Activated CD4-positive, CD25-positive, alpha-beta regulatory T cell treated with anti-CD3 and anti-CD28 coated beads, Interleukin-2, amount 50 U/mL, for 16 hours (primary cell): ENCODE measurements around the gene RPL18.
"Not testable (repeated sequence)": the region's sequence is repeated elsewhere in the genome, so short reads cannot be mapped to it uniquely, and the experiment has no call there.

Experiments used
- DNase-seq: peaks from one replicate; pipeline ENCODE4 v3.0.0-alpha.2; 2020; ENCODE audit warnings: low read depth, low spot score

RPL18 gene

DNA sequence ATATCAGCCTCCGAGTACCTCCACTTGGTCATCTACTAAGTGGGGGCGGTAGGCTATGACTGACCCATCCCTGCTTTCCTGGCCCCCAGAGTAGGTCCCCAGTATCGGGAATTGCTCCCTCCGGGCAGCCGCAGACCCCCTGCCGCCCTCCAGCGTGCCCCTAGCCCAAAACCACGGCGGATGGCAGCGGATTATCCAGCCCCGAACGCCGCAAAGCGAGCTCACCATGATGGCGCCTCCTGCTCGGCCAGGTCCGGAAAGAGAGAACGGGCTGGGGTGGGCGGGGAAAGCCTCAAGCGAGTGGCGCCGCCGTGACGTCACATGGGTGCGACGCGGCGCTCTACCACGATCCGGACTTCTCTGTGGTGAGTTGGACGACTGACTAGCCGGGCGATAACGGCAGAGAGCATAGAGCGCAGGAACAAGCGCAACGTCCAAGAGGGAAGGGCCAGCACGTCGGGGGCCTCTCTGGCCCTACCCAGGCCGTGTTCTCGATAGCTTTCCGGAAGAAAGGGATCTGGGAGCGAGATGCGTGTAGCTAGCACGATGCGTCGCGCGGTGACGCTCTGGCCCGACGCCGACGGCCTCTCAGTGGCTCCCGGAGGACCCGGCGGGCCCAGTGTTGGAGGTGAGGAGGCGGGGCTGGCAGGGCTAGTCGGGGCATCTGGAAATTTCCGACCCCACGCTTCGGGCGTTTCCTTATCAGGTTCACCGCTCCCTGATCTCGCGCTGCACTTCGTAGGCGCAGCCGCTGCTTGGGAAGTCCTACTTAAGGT, at the start of gene RPL18, which contains the start of gene SPHK2:
RPL18 (minus strand) TSS at position 263 of the 776 bp plus-strand sequence; CDS start at position 228, 35 bp downstream.
SPHK2 (plus strand) TSS at position 591 of the 776 bp plus-strand sequence. CDS start 1,009 bp downstream, outside the sequence.
- peak; percentile 91 for DNase-seq

DNA sequence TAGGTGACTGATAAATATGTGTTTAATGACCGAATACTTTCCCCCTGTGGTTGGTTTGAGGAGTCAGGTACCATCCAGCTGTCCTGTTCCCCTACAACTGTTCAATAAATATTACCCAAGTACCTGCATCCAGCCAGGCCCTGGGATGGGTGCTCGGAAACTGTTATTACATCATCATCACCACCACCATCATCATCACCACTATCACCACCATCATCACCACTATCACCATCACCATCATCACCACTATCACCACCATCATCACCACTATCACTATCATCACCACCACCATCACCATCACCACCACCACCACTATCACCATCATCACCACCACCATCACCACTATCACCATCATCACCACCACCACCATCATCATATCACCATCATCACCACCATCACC, 49.8 kb upstream of the RPL18 start:
- no peak for DNase-seq

DNA sequence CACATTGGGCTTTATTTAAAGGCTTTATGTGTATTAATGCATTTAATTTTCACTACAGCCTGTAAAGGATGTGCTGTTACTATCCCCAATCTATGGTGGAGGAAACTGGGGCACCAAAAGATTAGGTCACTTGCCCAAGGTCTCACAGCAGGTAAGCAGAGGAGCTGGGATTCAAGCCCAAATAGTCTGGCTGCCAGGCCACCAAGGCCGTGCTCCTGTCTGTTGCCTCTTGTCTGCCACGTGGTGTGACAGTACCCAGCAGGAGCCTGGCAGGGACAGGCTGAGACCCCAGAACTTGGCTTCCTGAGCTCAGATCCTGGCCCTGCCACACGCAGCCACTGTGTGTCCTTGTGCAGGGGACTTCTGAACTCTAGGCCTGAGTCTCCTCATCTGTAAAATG, 49.4 kb upstream of the RPL18 start:
- DNase-seq = no peak

DNA sequence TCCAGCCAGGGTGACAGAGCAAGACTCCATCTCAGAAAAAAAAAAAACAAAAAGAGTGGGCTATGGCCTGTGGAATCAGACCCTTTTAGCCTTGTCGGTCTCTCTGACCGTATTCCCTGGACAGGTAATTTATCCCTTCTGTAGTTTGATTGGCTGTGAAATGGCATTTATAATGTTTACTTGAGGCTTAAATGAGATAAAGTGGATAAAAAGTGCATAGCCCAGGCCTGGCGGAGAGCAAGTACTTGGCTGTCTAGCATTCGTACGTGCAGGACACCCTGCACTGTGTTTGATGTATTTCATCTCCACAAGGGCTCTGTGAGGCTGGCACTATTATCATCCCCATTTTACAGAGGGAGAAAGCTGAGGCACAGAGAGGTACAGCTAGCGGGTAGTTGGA, 46.8 kb upstream of the RPL18 start:
- DNase-seq = no peak

DNA sequence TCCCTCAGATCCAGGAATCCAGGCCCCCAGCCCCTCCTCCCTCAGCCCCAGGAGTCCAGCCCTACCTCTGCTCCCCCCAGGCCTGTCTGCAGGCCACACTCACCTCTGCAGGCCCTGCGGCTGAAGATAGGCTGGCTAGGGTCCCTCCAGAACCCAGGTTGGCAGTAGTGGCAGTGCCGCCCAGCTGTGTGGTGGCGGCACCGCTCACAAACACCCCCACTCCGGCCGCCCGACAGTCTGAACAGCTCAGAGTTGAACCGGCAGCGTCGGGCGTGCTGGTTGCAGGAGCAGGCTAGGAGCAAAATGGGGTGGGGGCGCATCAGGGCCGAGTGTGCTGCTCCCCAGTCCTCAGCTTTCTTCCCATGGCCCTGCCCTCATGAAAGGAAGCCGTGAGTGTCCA, 45.5 kb upstream of the RPL18 start:
- DNase-seq = no peak

DNA sequence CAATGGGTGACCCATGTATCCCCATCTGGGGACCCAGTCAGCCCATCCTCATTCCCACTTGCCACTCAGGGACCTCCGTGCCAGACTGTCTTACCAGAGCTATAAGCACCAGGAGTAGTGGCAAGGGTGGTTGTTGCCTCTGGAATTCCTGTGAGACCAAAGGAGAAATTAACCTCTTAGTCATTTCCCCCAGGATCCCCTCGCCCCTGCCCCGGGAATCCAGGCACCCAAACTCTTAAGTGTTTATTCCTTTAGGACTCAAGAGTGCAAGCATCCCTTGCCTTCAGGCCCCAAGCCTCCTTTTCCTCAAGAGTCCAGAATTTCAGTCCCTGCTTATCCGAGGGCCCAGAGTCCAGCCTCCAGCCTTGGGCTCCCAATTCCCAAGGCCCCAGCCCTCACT, 44.7 kb upstream of the RPL18 start:
- DNase-seq = no peak

DNA sequence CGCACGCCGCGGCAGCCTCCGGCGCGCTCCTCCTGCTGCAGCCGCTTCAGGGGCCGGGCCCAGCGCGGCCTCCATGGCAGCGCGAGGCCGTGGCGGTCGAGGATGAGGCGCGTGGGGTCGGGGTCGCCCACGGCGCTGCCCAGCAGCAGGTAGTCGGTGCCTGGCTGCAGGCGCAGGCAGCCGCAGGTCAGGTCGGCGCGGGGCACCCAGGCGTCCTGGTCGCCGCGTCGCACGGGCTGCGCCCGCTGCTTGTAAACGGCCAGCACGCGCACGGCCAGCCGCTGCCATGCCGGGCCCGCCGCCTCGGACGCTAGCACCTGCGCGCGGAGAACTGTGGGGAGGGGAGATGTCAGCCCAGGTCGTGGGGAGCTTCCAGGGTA, 42.7 kb upstream of the RPL18 start:
- DNase-seq = no peak

DNA sequence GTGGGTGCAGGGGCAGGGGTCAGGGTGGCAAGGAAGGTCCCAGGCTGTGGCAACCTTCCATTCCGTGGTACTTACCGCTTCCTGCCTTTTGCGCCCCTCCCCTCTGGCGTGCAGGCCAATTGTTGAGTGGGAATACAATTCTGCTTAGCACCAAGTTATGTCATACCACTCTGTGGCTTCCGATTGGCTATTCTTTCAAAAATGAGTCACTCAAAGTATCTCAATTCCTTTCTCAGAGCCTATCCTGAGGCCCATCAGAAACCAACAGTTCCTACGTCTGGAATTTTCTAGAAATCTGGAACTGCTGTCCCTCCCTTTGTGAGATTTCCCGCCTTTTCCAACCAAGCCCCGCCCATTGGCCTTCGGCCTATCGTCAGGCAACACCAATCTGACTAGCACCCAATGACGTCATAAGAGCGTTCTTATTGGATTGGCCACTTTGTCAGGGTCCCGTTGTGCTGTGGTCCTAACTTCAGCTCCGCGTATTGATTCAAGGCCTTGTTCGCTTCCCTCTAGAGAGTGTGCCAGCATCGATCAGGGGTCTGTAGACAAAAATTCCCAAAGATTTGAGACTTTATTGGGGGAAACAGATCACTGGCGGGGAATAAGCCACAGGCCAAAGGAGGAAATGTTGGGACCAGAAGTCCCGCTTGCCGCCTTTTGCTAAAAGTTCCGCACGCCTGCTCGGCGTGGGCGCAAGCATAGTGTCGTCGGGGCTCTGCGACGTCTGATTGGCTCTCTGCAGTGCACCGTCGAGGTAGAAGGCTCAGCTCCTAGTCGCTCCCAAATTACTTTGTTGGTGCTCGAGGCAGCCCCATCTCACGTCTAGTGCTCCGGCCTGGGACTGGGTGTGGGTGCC, 42.1 kb upstream of the RPL18 start:
- peak; percentile 62 for DNase-seq

DNA sequence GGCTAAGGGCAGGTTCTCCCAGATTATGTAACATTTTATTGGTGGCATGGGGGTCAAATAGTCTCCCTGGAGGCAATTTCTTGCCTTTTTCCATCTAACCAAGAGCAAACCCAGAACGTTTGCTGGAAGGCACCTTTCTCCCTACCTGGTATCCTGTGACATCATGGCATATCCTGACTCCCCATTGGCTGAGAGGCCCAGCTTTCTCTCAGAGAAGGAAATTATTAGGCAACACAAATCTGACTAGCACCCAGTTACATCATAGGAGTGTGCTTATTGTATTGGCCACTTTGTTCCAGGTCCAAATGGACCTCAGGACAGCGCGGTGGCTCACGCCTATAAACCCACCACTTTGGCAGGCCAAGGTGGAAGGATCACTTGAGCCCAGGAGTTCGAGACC, 40.8 kb upstream of the RPL18 start:
- DNase-seq = no peak

DNA sequence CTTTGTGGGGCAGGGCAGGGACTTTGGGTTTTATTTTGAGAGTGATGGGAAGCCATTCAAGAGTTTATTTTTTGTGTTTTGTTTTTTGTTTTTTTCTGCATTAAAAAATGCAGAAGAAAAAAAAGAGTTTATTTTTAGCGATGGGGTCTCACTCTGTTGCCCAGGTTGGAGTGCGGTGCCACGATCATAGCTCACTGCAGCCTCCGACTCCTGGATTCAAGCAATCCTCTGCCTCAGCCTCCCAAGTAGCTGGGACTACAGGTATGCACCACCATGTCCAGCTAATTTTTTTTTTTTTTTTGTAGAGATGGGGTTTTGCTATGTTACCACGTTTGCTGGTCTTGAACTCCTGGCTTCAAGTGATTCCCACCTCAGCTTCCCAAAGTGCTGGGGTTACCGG, 39.5 kb upstream of the RPL18 start:
- no peak for DNase-seq

DNA sequence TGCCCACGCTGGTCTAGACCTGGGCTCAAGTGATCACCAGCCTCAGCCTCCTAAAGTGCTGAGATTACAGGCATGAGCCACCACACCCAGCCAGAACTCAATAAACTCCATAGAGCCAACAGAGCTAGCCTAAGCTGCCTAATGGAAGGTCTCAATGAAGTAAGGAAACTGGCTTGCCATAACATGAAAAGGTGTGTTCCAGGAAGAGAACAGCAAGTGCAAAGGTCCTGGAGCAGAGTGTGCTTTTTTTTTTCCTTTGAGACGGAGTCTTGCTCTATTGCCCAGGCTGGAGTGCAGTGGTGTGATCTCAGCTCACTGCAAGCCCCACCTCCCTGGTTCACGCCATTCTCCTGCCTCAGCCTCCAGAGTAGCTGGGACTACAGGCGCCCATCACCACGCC, 38.9 kb upstream of the RPL18 start:
- DNase-seq = not testable (repeated sequence)

DNA sequence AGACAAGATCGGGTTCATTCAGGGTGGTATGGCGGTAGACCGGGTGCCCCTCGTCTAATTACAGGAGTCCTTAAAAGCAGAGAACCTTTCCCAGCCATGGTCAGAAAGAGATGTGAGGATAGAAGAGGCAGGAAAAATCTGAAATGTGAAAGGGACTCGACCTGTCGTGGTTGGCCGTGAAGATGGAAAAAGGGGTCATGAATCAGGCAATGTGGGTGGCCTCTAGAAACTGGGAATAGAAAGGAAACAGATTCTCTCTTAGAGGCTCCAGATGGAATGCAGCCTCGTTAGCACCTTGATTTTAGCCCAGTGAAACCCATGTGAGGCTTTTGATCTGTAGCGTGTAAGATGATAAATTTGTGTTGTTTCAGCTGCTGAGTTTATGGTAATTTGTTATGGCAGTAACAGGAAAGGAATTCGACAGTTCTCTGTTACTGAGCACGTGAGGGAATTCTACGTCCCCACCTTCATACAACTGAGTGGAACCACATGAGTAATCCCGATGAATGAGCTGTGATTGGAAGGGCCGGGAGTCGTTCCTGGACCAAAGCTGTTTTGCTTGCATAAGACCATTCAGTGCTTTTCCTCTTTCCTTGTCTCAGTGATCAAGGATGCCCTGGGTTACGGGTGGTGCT, 38.0 kb upstream of the RPL18 start:
- no peak for DNase-seq

DNA sequence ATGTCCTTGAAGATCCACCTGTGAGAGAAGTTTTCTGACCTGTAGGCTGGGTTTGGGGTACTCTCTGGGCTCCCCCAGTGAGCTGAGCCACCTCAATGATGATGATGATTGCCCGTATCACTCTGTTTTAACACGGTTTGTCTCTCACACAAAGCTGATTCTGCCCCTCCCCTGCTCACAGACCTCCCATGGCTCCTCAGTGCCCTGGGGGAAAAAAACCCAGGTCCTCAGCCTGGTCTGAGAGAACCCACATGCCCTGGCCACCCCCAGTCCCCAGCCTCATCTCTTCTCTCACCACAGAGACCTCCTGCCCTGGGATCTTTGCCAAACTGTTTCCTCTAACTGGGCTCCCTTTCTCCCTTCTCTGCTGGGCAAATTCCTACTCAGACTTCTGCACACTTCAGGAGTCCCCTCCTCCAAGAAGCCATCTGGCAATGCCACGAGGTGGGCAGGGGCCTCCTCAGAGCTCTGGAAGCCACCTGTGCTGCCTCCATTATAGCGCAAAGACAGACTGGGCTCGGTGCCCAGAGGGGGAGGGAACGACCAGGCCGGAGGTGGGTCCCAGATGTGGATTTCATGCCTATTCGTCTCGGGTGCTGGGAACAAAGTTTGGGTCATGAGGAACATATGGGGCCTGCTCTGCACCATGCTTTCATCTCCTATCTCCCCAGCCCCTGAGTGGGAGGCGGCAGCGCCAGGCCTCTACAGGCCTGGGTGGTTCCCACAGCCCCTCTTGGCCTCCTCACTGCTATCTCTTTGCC, 35.5 kb upstream of the RPL18 start:
- no peak for DNase-seq

DNA sequence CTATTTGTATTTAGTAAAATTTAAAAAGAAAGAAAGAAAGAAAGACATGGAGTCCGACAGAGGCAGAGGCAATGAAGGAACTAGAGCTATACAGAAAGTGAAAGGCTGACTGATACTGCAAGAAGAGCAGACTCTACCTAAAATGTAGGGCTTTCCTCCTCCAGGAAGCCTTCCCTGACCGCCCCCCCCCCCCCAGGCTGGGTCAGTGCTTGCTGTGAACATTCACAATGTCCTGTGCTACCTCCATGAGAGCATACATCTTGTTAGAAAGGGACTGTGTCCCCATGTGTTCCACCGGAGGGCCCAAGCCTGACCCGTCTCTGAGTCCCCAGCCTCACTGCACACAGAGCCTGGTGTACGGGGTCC, 32.7 kb upstream of the RPL18 start:
- DNase-seq = no peak

DNA sequence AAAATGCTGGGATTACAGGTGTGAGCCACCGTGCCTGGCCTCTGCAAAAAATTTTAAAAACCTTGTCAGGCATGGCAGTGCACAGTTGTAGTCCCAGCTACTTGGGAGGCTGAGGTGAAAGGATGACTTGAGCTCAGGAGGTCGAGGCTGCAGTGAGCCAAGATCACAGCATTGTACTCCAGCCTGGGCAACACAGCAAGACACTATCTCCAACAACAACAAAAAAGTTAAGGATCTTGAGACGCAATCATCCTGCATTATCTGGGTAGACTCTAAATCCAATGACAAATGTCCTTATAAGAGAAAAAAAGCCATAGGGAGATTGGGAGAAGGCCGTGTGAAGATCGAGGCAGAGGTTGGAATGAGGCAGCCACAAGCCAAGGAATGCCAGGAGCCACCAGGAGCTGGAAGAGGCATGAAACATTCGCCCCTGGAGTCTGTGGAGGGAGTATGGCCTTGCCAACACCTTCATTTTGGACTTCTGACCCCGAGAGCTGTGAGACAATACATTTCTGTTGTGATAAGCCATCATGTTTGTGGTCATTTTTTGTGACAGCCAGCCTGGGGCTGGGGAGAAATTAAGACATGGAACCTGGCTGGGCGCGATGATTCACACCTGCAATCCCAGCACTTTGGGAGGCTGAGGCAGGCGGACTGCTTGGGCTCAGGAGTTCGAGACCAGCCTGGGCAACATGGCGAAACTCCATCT, 32.1 kb upstream of the RPL18 start:
- no peak for DNase-seq

DNA sequence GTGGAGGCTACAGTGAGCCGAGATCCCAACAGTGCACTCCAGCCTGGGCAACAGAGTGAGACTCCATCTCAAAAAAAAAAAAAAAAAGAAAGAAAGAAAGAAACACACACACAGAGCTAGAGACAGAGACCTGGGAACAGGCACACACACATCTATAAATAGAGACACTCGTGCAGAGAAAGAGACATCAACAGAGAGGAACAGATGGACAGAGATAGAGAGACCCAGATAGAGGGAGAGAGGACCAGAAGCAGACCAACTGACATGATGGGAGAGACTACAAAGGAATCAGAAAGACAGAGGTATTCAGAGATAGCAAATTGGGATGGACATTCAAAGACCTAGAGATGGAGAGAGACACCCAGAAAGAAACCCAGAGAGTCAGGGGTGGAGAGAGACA, 29.2 kb upstream of the RPL18 start:
- no peak for DNase-seq

DNA sequence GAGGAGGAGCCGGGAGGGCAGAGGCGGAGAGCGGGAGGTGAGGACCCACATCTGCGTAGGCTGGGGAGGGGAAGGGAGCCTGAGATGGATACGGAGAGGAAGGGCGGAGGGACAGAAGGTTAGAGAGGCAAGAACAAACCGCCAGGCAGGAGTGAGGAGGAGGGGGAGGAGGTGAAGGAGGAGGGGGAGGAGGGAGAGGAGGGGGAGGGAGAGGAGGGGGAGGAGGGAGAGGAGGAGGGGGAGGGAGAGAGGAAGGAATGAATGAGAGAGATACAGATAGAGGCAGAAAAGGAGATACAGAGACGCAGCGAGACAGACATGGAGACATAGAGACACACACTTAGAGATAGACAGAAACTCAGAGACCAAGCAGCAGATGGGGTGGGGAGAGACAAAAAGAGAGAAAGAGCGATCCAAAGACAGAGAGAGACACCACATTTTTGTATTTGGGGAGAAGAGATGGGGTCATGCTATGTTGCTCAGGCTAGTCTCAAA, 27.8 kb upstream of the RPL18 start:
- no peak for DNase-seq

DNA sequence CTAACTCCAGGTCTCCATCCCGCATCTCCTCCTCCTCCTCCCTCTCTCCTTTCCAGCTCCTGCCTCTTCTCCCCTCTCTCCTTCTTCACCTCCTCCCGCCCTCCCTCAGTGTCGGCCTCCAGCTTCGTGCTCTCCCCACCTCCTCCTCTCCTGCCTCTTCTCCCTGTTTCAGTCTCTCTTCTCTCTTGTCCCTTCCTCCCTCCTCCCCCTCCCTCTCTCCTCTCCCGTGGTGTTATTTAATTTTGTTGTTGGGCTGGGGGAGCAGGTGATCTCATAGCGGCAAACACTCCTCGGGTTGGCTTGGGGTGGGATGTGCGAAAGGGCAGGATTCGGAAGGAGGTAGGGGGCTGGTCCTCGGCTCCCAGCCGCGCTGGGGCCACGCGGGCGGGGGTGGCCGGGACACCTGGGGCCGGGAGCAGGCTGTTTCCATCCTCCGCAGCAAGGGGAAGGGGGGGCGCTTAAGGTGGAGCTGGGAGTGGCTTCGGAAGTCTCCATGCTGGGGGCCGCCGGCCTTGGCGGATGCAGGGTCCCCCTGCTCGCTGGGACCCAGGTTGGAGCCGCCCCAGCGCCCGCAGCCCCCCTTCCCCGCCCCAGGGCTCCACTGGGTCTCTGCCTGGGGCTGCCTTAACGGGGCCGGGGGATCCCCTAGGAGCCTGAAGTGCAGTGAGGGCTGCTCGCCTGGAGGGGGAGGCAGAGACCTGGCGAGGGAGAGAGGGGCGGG, 27.2 kb upstream of the RPL18 start, which contains the start of gene CA11:
CA11 (minus strand) TSS at position 187 of the 721 bp plus-strand sequence. CDS start 555 bp downstream, outside the sequence.
- DNase-seq = peak; percentile 83

DNA sequence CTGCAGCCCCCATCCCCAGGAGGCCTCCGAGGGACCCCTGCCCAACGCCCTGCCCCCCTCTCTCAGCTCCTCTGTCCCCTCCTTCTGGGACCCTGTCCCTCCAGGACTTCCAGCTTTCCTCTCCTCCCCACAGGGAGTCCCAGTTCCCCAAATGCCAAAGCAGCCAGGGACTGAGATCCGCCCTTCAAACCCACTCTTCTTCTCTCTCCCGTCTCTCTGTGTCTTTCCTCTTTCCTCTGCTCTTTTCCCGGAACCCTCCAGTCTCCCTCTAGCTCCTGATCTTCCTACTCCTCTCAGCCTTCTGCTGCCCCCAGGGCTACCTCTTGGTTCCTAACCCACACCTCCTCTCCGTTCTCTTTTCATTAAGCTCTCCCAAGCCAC, 26.6 kb upstream of the RPL18 start:
- no peak for DNase-seq
